Measurements from ENCODE around the gene DGKK.

GRCh38 chrX:50430917-50431575 lies 39.6 kb downstream of the DGKK start:
- TF ChIP-seq CTCF (IDR thresholded peaks at IDR 0.05): no peak
- no peak for TF ChIP-seq EZH2 (IDR thresholded peaks at IDR 0.05)

Measured in neural progenitor cell (in vitro differentiated cells).